Activated effector memory CD4-positive, alpha-beta T cell treated with anti-CD3 and anti-CD28 coated beads, Interleukin-2, amount 50 U/mL, for 16 hours (primary cell): ENCODE measurements around the gene ALPK3.
"Not testable (repeated sequence)": the region's sequence is repeated elsewhere in the genome, so short reads cannot be mapped to it uniquely, and the experiment has no call there.

ENCODE experiments used
- DNase-seq: peaks from one replicate; pipeline ENCODE4 v3.0.0-alpha.2; 2020

Gene ALPK3

GRCh38 chr15:84876269-84876668 is 59.1 kb downstream of the ALPK3 start:
- no peak for DNase-seq

DNA sequence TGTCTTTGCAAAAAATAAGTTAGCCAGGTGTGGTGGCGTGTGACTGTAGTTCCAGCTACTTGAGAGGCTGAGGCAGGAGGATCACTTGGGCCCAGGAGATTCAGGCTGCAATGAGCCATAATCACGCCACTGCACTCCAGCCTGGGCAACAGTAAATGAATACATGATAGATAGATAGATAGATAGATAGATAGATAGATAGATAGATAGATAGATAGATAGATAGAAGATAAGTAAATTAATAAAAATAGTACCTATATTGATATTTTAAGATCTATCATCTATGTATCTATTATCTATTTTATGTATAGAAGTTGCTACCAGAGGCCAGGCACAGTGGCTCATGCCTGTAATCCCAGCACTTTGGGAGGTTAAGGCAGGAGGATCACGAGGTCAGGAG is 60.5 kb downstream of the ALPK3 start:
- DNase-seq: not testable (repeated sequence)

DNA sequence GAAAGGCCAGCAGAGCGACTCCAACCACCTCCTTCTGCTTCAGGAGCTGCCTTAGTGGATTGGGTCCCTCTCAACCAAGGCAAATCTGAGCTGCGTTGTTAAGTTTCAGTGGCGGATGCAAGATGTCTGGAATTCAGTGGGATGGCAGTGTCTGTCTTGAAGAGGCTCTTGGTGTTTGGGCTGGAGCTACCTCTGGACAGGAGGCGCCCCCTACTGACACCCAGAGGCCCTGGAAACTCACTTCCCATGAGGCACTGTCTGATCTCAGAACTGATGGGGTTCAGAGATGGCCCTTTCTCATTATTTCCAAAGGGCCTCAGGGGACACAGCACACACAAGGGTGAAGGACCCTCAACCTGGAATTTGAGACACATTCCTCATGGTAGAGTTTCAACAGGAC is 61.3 kb downstream of the ALPK3 start:
- peak; percentile 82 for DNase-seq

DNA sequence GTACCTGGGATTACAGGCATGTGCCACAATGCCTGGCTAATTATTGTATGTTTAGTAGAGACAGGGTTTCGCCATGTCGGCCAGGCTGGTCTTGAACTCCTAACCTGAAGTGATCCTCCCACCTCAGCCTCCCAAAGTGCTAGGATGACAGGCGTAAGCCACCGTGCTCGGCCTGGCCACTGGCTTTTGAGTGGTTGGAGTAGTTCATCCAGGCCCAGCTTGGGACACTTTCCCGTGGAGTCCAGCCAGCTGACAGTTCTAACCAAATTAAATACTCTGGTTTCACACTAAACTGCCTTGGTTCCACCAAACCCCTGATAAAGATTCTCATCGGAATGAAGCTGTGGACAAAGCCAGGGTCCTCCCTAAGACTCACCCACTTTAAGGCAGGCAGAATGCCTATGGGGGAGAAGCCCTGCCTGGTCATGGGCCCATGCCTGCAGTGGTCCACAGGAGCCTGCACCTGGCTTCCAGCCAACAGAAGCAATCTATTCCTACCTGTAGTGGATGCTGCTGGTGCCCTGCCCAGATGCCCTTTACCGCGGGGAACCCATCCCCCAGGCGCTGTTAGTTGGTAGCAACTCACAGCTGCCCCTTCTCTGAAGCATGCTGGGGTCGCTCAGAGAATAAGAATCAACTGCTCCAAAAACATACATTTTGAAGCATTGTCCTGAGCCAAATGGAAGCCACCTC is 62.1 kb downstream of the ALPK3 start:
- DNase-seq: no peak

DNA sequence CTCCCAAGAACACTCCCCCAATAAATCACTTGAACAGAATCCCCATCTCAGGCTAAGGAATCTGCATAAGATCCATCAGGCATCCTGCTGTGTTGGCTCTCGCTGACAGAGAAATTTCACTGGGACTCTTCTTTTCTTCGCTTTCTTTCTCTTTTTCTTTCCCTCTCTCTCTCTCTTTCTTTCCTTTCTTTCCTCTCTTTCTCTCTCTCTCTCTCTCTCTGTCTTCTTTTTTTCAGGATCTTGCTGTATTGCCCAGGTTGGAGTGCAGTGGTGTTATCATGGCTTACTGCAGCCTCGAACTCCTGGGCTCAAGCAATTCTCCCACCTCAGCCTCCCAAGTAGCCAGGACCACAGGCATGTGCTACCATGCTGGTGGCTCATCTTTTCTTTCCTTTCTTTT is 62.9 kb downstream of the ALPK3 start:
- DNase-seq: no peak

- DNase-seq: no peak
Measured at GRCh38 chr15:84880822-84881519, 63.8 kb downstream of the ALPK3 start.

- DNase-seq: no peak
Measured at GRCh38 chr15:84881520-84881830, 64.3 kb downstream of the ALPK3 start.

GRCh38 chr15:84883466-84883865 is 66.3 kb downstream of the ALPK3 start:
- DNase-seq: no peak

DNA sequence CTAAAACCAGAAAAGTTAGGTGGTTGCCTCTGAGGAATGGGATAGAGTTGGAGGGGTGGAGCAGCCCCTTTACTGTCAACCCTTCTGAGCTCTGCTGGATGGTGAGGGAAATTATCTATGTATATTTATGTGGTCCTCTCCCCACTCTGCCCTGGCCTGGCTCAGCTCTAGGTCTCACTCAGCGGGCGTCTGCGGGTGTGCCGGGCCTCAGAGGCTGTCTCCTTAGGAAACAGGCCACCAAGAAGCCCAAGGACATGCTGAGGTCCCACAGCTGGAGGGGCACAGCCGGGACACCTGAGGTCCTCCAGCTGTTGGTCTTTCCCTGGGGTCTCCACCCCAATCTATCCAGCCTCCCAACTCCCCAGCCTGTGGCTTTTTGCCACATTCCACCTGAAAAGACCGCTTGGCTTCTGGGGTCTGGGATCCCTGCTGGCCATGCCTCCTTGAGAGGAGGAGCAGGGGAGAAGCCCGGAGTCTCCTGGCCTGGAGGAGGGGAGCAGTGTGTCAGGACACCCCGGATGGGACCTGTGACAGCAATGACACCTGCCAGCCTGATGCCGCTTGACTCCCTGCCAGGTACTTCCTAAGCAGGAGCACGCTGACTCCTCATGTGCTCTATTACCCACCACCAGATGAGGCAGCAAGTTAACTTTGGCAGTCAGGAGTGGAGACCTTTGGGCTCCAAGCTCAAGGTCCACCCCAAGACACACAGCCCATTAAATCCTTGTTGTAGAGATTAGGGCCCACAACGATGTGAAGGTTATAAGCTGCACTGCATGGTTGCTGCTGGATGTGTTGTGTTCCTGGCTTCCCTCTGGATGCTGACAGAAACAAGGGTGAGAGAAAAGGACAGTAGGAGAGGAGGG is 67.0 kb downstream of the ALPK3 start, which contains the start of gene SLC28A1:
SLC28A1 (plus strand) TSS at position 747 of the 866 bp plus-strand sequence. CDS start 3,099 bp downstream, outside the sequence.
- no peak for DNase-seq

DNA sequence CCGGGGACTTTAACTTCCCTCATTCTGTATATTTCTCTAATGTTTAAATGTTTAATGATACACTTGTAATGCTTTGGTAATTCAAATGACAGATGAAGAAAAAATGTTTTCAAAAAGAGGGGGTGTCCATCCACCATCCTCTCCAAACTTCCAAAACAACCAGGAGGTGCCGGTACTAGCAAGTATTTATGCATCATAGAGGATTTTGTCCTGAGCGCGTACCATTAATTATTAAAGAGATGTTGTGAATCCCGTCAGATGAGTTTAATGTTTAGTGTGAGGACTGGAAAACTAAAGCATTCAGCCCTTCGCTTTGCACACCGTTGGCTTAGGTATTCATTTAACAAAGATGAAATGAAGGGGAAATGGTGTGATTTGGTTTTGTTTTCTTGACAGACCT is 68.6 kb downstream of the ALPK3 start:
- no peak for DNase-seq

DNA sequence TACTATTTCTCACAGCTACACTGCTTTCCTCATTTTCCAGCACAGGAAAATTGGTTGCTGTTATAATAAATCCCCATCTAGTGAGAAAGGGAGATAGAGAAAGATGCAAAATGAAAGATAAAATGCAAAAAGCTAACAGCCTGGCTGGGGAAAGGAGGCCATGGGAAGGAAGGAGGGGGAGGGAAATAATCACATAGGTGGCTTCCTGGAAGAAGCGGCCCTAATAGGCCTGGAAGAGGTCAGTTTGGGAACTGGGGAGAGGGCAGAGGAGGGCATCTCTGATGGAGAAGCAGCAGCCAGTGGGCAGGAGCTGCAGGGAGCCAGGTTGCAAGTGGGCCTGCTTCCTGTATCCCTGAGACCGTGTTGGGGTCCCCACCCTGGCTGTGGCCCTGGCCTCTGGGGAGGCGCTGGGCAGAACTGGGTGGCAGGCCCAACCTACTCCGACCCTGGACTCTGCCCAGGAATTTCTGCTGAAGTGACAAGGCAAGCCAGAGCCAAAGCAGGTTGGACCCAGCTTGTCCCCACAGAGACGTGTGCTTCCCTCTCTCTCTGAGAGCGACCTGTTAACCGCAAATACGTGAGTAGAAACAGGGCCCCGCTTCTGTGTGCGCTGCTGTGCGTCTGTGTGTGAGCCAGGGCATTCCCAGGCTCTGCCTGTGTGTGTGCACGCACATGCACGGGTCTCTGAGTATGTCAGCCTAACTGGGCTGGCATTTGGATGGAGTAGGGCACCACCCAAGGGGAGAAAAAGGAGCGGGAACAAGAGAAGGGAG is 69.2 kb downstream of the ALPK3 start:
- no peak for DNase-seq

- no peak for DNase-seq
Measured at GRCh38 chr15:84886984-84887299, 69.8 kb downstream of the ALPK3 start.

- no peak for DNase-seq
Measured at GRCh38 chr15:84887938-84888337, 70.8 kb downstream of the ALPK3 start.

DNA sequence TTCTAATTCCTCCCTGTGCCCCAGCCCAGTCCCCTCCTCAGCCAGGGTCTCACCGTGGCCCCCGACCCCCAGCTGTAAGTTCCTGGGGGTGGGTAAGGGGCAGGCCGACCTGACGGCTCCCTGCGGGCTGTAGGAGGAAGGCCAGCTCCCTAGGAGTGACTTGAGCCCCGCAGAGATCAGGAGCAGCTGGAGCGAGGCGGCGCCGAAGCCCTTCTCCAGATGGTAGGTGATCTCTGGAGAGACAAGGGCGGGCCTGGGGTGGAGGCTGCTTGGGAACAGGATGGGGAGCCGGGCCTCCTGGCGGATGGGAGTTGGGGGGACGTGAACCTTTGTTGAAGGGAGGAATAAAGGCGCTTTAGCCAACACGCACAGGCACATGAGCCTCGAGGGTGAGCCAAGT is 71.5 kb downstream of the ALPK3 start:
- DNase-seq: no peak

DNA sequence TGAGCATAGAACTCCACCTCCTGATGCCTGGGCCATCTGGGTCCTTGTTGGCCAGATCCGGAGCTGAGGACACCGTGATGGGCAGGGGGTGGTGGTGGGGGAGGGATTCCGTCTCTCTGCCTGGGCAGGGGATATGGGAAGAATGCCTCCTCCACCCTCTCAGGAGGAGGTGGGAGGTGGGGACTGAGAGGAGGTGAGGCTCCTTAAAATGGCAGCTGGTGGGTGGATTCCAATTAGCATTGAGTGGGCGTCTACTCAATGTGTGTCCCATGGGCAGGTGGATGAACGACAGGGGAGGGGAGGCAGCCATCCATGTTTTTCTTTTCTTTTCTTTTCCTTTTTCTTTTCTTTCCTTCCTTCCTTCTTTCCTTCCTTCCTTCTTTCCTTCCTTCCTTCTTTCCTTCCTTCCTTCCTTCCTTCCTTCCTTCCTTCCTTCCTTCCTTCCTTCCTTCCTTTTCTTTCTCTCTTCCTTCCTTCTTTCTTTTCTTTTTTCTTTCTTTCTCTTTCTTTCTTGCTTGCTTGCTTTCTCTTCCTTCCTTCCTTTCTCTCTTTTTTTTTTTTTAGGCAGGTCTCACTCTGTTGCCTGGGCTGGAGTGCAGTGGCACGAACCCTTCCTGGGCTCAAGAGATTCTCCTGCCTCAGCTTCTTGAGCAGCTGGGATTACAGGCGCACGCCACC is 72.3 kb downstream of the ALPK3 start:
- DNase-seq: no peak

DNA sequence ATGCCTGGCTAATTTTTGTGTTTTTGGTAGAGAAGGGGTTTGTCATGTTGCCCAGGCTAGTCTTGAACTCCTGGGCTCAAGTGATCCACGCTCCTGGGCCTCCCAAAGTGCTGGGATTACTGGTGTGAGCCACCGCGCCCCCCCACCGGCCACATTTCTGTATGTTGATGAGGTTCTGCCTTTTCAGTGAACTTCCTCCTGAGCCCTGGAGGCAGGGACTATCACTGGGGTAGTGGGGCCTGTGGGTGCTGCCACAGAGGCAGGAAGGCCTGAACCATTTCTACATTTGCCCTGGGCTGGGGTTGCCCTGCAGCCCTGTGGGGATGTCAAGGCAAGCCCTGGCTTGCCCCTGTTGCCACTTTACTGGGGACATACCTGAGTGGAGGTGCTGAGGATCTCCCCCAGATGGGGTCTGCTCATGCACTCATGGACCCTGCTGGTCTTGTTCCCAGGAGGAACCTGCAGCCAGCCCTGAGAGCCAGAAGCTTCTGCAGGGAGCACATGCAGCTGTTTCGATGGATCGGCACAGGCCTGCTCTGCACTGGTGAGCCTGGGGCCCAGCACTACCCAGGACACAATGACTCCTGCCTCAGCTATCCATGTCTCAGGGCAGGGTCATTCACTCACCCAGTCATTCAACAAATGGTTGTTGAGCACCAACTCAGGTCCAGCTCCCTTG is 73.0 kb downstream of the ALPK3 start:
- DNase-seq: no peak

DNA sequence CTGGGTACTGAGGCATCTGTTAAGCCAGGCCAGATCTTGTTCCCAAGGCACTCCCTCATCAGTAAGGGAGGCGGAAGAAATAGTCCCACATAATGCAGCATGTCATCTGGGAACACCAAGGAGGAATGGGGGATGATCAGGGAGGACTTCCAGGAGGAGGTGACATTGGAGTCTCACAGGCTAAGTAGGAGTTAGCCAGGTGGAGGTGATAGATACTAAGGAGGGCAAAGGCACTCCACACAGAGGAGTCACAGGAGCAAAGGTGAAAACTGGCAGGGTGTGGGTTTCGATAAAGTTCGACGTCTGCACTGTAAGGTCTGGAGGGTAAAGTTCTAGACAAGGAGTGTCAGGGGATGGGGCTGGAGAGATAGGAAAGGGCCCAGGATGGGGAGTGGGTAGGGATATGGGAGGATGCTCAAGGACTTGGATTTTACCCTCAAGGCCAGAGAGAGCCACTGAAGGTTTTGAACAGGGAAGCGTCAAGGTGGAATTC is 73.6 kb downstream of the ALPK3 start:
- DNase-seq: no peak

- no peak for DNase-seq
Measured at GRCh38 chr15:84891339-84891738, 74.2 kb downstream of the ALPK3 start.

GRCh38 chr15:84892786-84893307 is 75.7 kb downstream of the ALPK3 start:
- no peak for DNase-seq

- no peak for DNase-seq
Measured at GRCh38 chr15:84893607-84894006, 76.5 kb downstream of the ALPK3 start.

- no peak for DNase-seq
Measured at GRCh38 chr15:84894736-84895425, 77.7 kb downstream of the ALPK3 start.
